ENCODE results near the gene FGF7.
"Not testable (repeated sequence)": the region's sequence is repeated elsewhere in the genome, so short reads cannot be mapped to it uniquely, and the experiment has no call there.

Gene FGF7

DNA sequence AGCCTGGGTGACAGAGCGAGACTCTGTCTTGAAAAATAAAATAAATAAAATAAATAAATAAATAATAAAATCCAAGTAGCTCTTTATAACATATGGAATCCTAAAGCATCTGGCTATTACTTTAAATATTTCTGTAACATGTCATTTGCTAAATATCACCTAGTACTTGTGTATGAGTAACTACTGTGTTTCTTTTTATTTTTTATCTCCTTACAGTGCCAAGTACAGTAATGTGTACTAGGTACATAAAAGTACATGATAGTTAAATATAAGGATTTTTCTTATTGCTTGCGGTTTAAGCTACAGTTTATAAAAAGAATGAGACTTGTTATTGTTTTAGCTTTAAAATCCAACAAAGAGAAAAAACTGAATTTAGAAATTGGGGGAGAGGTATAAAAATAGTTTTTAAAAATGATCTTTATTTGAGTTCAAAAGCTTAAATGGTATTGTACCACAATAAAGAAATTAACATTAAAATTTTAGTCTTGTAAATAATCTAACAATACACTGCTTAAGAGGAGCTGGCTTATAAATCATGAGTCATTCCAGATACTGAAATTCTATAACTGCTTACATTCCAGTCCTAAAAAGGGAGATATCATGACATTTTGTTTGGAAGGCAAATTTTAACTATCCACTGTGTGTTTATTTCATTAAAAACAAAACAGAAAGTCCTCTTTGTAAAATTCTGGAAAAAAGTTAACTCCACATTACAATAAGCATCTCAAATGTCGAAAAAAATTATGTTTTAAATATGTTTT, 73.1 kb downstream of the FGF7 start:
- DNase-seq: peak; percentile 21

DNA sequence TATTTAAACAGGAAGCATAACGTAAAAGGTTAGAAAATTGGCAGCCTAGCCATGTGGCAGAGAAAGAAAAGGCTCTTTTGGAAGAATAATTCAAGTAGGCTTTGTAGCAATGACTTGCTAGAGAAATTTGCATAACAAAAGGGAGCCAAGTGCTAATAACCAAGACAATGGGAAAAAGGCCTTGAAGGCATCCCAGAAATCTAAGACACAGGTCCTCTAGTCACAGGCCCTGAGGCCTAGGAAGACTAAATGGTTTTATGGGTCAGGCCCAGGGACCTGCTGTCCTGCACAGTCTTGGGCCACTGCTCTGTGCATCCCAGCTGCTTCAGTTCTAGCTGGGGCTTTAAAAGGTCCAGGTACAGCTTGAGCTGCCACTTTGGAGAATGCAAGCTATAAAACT, 78.5 kb downstream of the FGF7 start:
- DNase-seq: no peak

DNA sequence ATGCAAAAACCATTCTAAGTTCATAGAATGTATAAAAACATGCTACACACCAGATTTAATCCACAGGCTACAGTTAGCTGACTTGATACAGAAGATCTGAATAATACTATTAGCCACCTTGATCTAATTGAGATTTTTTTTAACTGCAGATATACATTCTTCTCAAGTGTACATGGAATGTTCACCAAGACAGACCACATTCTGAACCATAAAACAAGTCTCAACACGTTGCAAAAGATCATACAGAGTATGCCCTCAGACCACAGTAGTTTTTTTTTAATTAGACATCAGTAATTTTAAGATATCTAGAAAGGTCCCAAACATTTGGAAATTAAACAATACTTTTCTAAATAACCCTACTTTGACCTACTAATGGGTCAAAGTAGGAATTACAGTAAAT, 83.3 kb downstream of the FGF7 start:
- DNase-seq: no peak

DNA sequence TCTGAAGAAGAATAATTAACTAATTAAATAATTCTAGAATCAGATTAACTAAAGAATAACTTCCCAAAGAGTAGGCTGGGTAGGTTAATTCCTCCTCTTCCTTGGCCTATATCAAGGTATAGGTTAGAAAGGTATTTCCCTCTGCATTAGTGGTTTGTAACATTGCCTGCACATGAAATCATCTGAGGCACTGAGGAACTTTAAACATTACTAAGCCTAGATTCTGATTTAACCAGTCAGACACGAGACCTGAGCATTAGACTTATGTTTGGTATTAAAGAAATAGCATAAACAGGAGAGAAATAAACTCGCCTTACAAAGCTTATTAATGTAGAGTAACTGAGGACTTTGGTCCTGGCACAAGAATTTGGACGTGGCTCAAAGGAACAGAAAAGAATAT, 84.2 kb downstream of the FGF7 start:
- DNase-seq: peak; percentile 23

DNA sequence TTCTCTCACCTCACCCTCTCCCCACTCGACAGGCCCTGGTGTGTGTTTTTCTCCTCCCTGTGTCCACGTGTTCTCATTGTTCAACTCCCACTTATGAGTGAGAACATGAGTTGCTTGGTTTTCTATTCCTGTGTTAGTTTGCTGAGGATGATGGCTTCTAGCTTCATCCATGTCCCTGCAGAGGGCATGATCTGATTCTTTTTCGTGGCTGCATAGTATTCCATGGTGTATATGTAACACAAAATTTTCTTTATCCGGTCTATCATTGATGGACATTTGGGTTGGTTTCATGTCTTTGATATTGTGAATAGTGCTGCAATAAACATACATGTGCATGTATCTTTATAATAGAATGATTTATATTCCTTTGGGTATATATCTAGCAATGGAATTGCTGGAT, 89.7 kb downstream of the FGF7 start:
- DNase-seq: not testable (repeated sequence)

DNA sequence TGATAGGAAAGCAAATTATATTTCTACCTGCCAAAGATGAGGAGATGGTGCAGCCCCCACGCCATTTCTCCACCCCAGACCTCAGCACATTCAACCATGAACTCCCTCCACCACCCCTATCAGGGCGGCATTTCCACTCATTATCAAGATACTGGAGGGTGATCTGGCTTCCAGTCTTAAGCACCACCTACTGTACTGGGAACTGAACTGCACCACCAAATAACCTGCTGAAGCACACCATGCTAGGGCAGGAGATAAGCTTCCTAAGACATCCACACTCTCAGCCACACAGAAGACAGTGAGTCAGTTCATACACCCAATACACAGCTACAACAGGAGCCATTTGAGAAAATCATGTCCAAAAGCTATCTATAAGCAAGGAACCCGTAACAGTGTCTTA, 98.8 kb downstream of the FGF7 start:
- DNase-seq: peak; percentile 45

DNA sequence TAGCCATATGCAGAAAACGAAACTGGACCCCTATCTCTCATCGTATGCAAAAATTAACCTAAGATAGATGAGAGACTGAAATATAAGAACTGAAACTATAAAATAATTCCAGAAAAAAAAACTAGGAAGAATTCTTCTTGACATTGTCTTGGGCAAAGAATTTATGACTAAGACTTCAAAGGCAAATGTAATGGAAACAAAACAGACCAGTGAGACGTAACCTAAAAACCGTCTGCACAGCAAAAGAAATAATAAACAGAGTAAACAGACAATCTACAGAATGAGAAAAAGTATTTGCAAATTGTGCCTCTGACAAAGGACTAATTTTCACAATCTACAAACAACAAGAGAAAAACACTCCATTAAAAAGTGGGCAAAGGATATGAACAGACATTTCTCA, 105.2 kb downstream of the FGF7 start:
- DNase-seq: no peak

DNA sequence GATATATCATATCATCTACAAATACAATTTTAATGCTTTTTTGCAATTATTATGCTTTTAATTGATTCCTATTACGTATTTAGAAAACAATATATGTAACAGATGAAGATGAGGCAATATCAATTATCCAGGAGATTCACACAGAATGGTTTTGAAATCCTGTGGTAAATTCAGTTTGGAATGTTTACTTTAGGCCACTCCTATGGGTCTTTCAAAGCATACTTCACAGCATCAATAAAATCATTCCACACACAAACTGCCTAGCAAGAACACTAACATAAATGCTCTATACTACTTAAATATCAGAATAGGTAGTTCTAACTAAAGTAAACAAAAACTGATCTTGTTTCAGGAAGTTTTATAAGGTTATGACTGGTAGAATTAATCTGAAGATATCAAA, 107.0 kb downstream of the FGF7 start:
- no peak for DNase-seq
